Neuronal stem cell (in vitro differentiated cells): ENCODE results near the gene GCN1.

Experiments used
- DNase-seq: peaks from one replicate; pipeline ENCODE4 v3.0.0-alpha.2; 2013; ENCODE audit warnings: low spot score
- H2AFZ ChIP-seq: one replicate; pipeline ENCODE4 v1.6.1; 2013; ENCODE audit warnings: mild to moderate bottlenecking, low read length, inconsistent platforms
- H2AK5ac ChIP-seq: 2 replicates; pipeline ENCODE4 v1.6.1; 2013; ENCODE audit warnings: low read depth, mild to moderate bottlenecking, inconsistent platforms, low read length, moderate library complexity, mixed read lengths
- H2BK120ac ChIP-seq: 2 replicates; pipeline ENCODE4 v1.6.1; 2013; ENCODE audit warnings: low read depth, mild to moderate bottlenecking, inconsistent platforms, low read length, moderate library complexity, mixed read lengths
- H2BK12ac ChIP-seq: one replicate; pipeline ENCODE4 v1.6.1; 2013; ENCODE audit warnings: low read length, inconsistent platforms
- H2BK15ac ChIP-seq: 2 replicates; pipeline ENCODE4 v1.6.1; 2013; ENCODE audit warnings: mild to moderate bottlenecking, low read length, inconsistent platforms, mixed read lengths
- H2BK5ac ChIP-seq: one replicate; pipeline ENCODE4 v1.6.1; 2013; ENCODE audit warnings: inconsistent platforms, mild to moderate bottlenecking, low read length, moderate library complexity
- H3K14ac ChIP-seq: one replicate; pipeline ENCODE4 v1.6.1; 2013; ENCODE audit warnings: low read length, inconsistent platforms
- H3K18ac ChIP-seq: 2 replicates; pipeline ENCODE4 v1.6.1; 2013; ENCODE audit warnings: low read length, inconsistent platforms
- H3K23ac ChIP-seq: 2 replicates; pipeline ENCODE4 v1.6.1; 2013; ENCODE audit warnings: low read depth, mild to moderate bottlenecking, mixed read lengths, low read length, inconsistent platforms; ENCODE audit not compliant: poor library complexity
- H3K27ac ChIP-seq: replicated peaks from 3 replicates; pipeline ENCODE4 v1.5.1; 2013; ENCODE audit warnings: low read length, inconsistent platforms
- H3K27me3 ChIP-seq, 3 experiments: 2 replicates each; pipeline ENCODE4 v1.6.1; 2013; ENCODE audit warnings: low read length in 3 of 3, mild to moderate bottlenecking in 2 of 3, inconsistent platforms in 1 of 3, low read depth in 1 of 3, mixed read lengths in 1 of 3, moderate library complexity in 1 of 3; ENCODE audit not compliant: control insufficient read depth in 3 of 3, insufficient read depth in 3 of 3
- H3K36me3 ChIP-seq, 2 donors: replicated peaks in 1 of 2; 2 replicates each; pipeline ENCODE4 v1.6.1; 2013; ENCODE audit warnings: low read length in 2 of 2; ENCODE audit not compliant: control insufficient read depth in 2 of 2, insufficient read depth in 2 of 2
- H3K4ac ChIP-seq: 2 replicates; pipeline ENCODE4 v1.6.1; 2013; ENCODE audit warnings: inconsistent platforms, mild to moderate bottlenecking, low read length, moderate library complexity
- H3K4me1 ChIP-seq, 2 donors: 1 replicate in 1 of 2; 2 replicates in 1 of 2; pipeline ENCODE4 v1.6.1; 2013; ENCODE audit warnings: low read length in 2 of 2, low read depth in 1 of 2; ENCODE audit not compliant: control insufficient read depth in 2 of 2, insufficient read depth in 1 of 2
- H3K4me2 ChIP-seq: one replicate; pipeline ENCODE4 v1.6.1; 2013; ENCODE audit warnings: mild to moderate bottlenecking, low read length, inconsistent platforms; ENCODE audit not compliant: insufficient read depth, poor library complexity, severe bottlenecking
- H3K4me3 ChIP-seq, 2 donors: 2 replicates each; pipeline ENCODE4 v1.5.1; 2013; ENCODE audit warnings: low read length in 2 of 2, mild to moderate bottlenecking in 2 of 2, inconsistent platforms in 1 of 2, moderate library complexity in 1 of 2
- H3K79me1 ChIP-seq: one replicate; pipeline ENCODE4 v1.6.1; 2013; ENCODE audit warnings: low read depth, mild to moderate bottlenecking, inconsistent platforms, low read length, moderate library complexity
- H3K9ac ChIP-seq: one replicate; pipeline ENCODE4 v1.6.1; 2013; ENCODE audit warnings: mild to moderate bottlenecking, low read depth, low read length, inconsistent platforms; ENCODE audit not compliant: poor library complexity
- H3K9me3 ChIP-seq, 2 donors: replicated peaks in 1 of 2; 2 replicates each; pipeline versions ENCODE3 to v1.6.1; 2013; ENCODE audit warnings: low read length in 2 of 2, mild to moderate bottlenecking in 2 of 2, inconsistent platforms in 1 of 2, low read depth in 1 of 2, mixed read lengths in 1 of 2, moderate library complexity in 1 of 2; ENCODE audit not compliant: control insufficient read depth in 2 of 2, insufficient read depth in 1 of 2
- H4K8ac ChIP-seq: one replicate; pipeline ENCODE4 v1.6.1; 2013; ENCODE audit warnings: low read depth, mild to moderate bottlenecking, inconsistent platforms, low read length, moderate library complexity
- H4K91ac ChIP-seq: one replicate; pipeline ENCODE4 v1.6.1; 2013; ENCODE audit warnings: low read length, low read depth, mild to moderate bottlenecking, inconsistent platforms; ENCODE audit not compliant: poor library complexity
- WGBS, 2 donors: extraction: QIAGEN DNeasy Blood & Tissue Kit; methylation state at CpG; one replicate each; pipeline ENCODE4 v1.1.7; 2013; ENCODE audit warnings: missing lambda C conversion rate in 2 of 2, mixed read lengths in 1 of 2; ENCODE audit not compliant: insufficient read length in 2 of 2, insufficient replicate concordance in 1 of 2; ENCODE audit errors: extremely low coverage in 2 of 2; 5-methylcytosine and 5-hydroxymethylcytosine counted together

The GCN1 gene

DNA sequence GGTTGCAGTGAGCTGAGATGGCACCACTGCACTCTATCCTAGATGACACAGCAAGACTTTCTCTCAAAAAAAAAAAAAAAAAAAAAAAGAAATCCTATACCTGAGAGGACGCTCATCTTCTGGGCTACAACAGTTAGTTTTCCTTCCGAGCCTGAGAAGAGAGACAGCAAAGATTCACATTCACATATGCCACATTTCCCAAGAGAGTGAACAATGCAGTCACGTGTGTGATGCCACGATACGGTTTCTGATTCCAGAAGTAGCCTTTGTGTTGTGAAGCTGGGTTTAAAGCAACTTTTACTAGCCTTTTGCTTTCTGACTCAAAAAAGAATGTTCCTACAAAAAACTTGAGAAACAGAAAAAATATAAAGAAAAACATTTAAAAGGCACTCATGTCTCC is 19.5 kb downstream of the GCN1 start:
- no peak overlapping the region for H4K8ac ChIP-seq
- no peak for DNase-seq
- H3K36me3 ChIP-seq, result peaks cover 59 to 96% of the 10 kb centered on the region in 2 donors

GRCh38 chr12:120172053-120172452 is 22.5 kb downstream of the GCN1 start:
- Histone ChIP-seq H3K36me3 (peaks cover 58 to 99% of the 10 kb centered on the region in 2 donors), H3K9ac (no peak overlapping the region), H4K91ac (no peak overlapping the region), H4K8ac (no peak overlapping the region), H2AFZ (no peak overlapping the region), H3K4me2 (no peak overlapping the region), H2BK5ac (no peak overlapping the region), H2AK5ac (no peak overlapping the region), H3K4me1 (no peaks in the 10 kb centered on the region), H3K23ac (no peak overlapping the region), H2BK15ac (no peak overlapping the region), H2BK12ac (no peak overlapping the region), H3K4me3 (no peak overlapping the region), H3K4ac (no peak overlapping the region), H2BK120ac (no peak overlapping the region), H3K27me3 (no peaks in the 10 kb centered on the region), H3K9me3 (no peaks in the 10 kb centered on the region), H3K18ac (no peak overlapping the region), H3K27ac (no peak overlapping the region), H3K79me1 (no peaks in the 10 kb centered on the region), H3K14ac (no peak overlapping the region)
- DNase-seq, result no peak
- WGBS, 2 donors, result no CpG with 5 or more reads among the region's 3 CpGs

More for the DNA sequence above, 19.5 kb downstream of the GCN1 start:
- H3K4me3 ChIP-seq, result no peak overlapping the region
- no peak overlapping the region for H2BK12ac ChIP-seq
- no peak overlapping the region for H2BK15ac ChIP-seq
- H2BK5ac ChIP-seq, result no peak overlapping the region
- H3K79me1 ChIP-seq, result no peaks in the 10 kb centered on the region
- H3K9ac ChIP-seq, result no peak overlapping the region
- no peak overlapping the region for H3K14ac ChIP-seq
- no peak overlapping the region for H3K23ac ChIP-seq
- no peak overlapping the region for H2BK120ac ChIP-seq
- no CpG with 5 or more reads among the region's 5 CpGs for WGBS, 2 donors
- H2AK5ac ChIP-seq, result no peak overlapping the region
- no peak overlapping the region for H3K4ac ChIP-seq
- H3K27ac ChIP-seq, result no peak overlapping the region
- no peak overlapping the region for H3K18ac ChIP-seq
- no peak overlapping the region for H4K91ac ChIP-seq
- H3K4me1 ChIP-seq, result no peaks in the 10 kb centered on the region
- H3K4me2 ChIP-seq, result no peak overlapping the region
- no peaks in the 10 kb centered on the region for H3K9me3 ChIP-seq
- H3K27me3 ChIP-seq, result no peaks in the 10 kb centered on the region
- no peak overlapping the region for H2AFZ ChIP-seq

DNA sequence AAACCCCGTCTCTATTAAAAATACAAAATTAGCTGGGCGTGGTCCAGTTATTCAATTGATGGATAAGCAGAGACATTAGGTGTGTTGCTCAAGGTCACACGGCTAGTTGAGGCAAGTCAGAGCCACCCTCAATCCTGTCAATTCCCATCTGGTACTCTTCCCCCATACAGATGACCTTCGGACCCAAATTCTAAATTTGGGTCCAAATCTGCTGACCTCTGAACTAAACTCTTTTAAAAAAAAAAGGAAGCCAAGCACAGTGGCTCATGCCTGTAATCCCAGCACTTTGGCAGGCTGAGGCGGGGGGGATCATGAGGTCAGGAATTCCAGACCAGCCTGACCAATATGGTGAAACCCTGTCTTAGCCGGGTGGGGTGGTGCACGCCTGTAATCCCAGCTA is 23.9 kb downstream of the GCN1 start:
- Histone ChIP-seq H3K18ac (no peak overlapping the region), H2BK15ac (no peak overlapping the region), H2AFZ (no peak overlapping the region), H3K79me1 (no peaks in the 10 kb centered on the region), H3K23ac (no peak overlapping the region), H3K14ac (no peak overlapping the region), H2AK5ac (no peak overlapping the region), H3K4ac (no peak overlapping the region), H2BK12ac (no peak overlapping the region), H3K4me1 (no peaks in the 10 kb centered on the region), H3K27ac (no peak overlapping the region), H3K4me2 (no peak overlapping the region), H4K91ac (no peak overlapping the region), H3K9ac (no peak overlapping the region), H3K4me3 (no peak overlapping the region), H2BK5ac (no peak overlapping the region), H3K9me3 (no peaks in the 10 kb centered on the region), H2BK120ac (no peak overlapping the region), H3K36me3 (peaks cover 46 to 89% of the 10 kb centered on the region in 2 donors), H4K8ac (no peak overlapping the region), H3K27me3 (no peaks in the 10 kb centered on the region)
- no CpG with 5 or more reads among the region's 7 CpGs for WGBS, 2 donors
- DNase-seq, result no peak

DNA sequence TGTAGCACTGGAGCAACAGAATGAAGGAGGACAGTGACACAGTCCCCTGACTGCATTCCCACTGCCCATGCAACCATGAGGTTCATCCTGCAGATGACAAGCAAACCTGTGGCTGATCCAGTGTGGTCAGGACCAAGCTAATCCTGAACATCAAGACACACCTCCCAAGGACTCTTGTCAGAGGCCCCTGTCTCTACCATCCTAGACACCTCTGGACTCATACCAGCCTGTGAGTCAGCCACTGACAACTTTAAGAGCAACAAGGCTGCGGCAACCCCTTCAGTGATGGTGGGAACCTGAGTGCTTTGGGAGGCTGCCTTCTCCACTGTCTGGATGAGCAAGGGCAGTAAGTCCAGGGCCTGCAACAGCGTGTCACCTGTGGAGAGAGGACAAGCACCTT is 24.6 kb downstream of the GCN1 start:
- Histone ChIP-seq H4K91ac (no peak overlapping the region), H3K23ac (no peak overlapping the region), H3K9me3 (no peaks in the 10 kb centered on the region), H3K18ac (no peak overlapping the region), H4K8ac (no peak overlapping the region), H2BK120ac (no peak overlapping the region), H2BK12ac (no peak overlapping the region), H2BK15ac (no peak overlapping the region), H3K79me1 (no peaks in the 10 kb centered on the region), H3K4me1 (no peaks in the 10 kb centered on the region), H2AFZ (no peak overlapping the region), H3K14ac (no peak overlapping the region), H2AK5ac (no peak overlapping the region), H3K4me3 (no peak overlapping the region), H3K4ac (no peak overlapping the region), H3K27me3 (no peaks in the 10 kb centered on the region), H3K27ac (no peak overlapping the region), H2BK5ac (no peak overlapping the region), H3K9ac (no peak overlapping the region), H3K4me2 (no peak overlapping the region), H3K36me3 (peaks cover 41 to 89% of the 10 kb centered on the region in 2 donors)
- WGBS, 2 donors, result no CpG with 5 or more reads among the region's 2 CpGs
- no peak for DNase-seq
